ENCODE data around the gene CYB561A3.
"Not testable (repeated sequence)": the region's sequence is repeated elsewhere in the genome, so short reads cannot be mapped to it uniquely, and the experiment has no call there.

The CYB561A3 gene

DNA sequence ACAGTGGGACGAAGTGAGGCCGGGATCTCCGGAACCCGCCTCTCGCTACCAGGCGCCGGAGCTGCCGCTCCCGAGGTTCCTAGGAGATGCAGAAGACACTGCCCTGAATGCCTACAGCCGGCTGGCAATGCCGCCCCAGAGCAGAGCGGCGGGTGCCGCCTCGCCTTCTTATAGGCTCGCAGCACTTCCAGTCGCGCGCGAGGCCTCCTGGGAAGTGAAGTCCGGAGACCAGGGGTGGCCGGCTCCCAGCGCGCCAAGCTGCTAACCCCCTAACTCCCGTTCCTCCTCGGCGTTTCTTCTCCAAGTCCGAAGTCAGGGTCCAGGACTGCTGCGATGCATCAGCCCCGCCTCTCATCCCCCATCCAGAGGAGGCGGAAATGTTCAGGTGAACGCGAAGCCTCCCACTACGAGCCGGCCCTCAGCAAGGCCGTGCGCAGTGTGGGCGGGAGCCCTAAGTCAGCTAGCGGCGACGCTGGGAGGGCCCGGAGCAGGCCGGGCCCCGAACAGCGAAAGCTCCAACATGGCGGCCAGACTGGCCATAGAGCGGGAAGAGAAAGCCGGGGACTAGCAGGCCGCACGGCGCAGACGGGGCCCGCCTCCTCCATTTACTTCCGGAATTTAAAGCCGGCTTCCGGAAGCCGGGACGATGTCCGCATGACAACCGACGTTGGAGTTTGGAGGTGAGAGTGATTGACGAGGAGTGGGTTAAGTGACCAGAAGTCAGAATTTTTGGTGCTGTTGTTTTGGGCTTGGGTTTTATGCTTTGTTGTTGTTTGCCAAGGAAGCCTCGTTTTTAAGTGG is at the start of gene CYB561A3, which contains the start of gene TMEM138:
CYB561A3 (minus strand) TSS at position 142 of the 801 bp plus-strand sequence. CDS start 5,169 bp downstream, outside the sequence.
TMEM138 (plus strand) TSS at position 634 of the 801 bp plus-strand sequence. CDS start 2,017 bp downstream, outside the sequence.
- peak; percentile 78 for DNase-seq

GRCh38 chr11:61406991-61407728 is 45.5 kb upstream of the CYB561A3 start:
- no peak for DNase-seq

- DNase-seq: no peak
Observed at GRCh38 chr11:61406067-61406466, 44.4 kb upstream of the CYB561A3 start.

DNA sequence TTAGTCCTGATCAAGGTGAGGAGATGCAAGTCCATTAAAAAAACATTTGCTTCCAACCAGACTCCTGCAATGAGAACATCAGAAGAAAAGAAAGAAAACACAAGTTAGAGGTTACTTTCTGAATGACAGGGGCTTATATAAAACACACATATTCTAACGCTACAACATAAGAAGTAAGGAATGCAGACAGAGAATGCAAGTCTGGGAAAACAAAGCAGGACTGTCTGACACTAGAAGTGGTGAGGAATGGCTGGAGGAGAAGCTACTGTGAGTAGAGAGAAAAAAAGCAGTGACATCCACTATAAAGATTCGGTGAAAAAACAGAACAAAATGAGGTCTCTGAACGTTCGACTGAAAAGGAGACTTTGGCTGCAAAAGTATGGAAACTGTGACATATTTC is 43.0 kb upstream of the CYB561A3 start:
- no peak for DNase-seq

- no peak for DNase-seq
Observed at GRCh38 chr11:61404103-61404502, 42.4 kb upstream of the CYB561A3 start.

- no peak for DNase-seq
Observed at GRCh38 chr11:61403658-61404057, 42.0 kb upstream of the CYB561A3 start.

DNA sequence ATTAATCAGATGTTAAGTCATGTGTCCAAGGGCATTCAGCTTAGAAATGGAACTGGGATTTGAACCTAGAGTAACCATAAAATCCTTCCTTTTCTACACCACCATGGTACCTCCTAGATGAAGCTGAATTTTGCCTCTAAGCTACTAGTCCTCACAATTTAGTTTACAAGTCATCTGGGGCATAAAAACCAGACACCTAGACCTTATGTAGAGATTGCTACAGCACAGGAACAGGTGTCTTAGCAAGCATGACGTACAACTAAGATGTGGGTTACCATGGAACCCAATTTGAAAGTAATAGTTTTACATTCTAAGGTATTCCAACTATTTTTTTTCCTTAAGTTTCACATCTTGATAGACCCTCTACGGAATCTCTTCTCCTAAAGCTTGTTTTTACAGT is 39.9 kb upstream of the CYB561A3 start:
- no peak for DNase-seq

DNA sequence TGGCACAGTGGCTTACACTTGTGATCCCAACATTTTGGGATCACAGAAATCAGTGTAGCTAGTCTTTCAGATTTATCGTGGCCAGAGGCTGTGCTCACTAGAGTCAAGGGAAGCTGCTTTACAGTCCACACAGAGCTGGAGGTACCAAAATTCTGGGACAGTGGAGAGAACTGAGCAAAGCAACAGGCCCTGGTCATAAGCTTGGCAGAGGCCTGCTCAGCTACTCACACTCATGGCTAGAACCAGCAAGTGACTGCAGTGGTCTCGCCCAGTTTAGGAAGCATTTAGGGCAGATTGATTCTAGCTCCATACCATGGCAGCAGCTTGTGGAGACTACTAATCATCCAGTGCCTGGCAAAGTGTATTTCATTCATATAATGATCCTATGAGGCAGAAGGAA is 39.5 kb upstream of the CYB561A3 start:
- no peak for DNase-seq

DNA sequence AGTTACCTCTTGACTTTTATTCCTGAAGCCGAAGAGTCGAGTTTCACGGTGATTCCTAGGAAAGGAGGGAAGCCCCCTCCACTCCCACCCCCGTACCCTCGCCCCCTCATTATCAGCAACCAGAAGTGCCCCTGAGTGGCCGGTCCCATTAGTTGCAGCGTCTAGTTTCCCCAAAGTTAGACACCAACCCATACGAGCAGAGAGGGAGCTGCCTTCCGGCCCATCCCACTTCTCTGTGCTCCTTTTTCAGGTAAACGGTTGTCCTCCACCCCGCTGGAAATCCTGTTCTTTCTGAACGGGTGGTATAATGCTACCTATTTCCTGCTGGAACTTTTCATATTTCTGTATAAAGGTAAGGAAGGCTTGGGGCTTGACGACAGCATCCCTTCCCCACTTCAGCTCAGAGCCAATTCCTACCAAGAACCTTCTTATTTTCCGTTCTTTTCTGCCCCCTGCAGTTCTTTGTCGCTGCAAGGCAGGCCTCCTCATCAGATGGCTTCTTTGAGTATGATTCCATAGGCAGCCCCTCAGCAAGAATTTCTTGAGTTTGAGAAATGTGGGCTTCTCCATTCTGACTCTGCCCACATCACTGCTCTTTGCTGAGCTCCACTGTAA is 31.4 kb upstream of the CYB561A3 start:
- no peak for DNase-seq

GRCh38 chr11:61390161-61390560 is 28.5 kb upstream of the CYB561A3 start:
- no peak for DNase-seq

DNA sequence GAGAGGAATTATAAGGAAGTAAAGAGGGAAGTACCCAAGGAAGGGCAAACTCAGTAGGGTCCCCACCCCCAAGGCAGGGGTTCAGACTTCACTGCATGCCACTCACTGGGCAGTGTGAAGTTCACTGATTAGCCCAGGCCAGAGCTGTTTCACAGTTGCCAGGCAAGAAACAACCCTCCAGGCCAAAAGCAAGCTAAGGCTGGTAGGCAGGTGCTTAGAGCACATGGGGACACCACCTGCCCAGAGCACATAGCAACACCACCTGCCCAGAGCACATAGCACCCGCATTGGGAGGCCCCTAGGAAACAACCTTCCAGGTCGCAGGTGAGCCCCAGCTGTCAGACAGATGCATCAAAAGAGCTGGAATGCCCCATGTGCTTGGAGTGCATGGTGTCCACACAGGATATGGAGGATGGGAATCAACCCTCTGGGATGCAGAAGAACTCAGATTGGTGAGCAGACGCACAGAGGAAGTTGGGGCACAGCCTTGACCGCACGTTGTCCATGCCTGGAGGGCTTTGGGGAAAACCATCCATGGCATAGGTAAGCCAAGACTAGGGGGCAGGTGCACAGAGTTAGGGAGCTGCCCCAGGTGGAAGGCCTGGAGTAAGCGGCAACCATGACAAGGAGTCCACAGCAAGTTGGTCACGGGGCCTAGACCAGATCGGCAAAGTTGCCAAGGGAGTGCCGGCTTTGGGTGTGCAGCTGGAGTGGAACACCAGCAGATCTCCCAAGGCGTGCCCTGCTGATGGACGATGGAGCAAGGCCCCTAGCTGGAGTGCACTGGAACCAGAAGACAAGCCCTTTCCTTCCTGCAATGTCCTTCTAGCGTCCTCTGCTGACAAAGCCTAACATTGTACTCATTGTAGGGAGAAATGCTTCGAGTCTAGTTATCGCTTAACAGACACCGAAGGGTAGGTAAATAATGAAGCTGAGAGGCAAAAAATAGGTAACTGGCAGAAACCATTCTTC is 22.9 kb upstream of the CYB561A3 start:
- no peak for DNase-seq

- DNase-seq: not testable (repeated sequence)
Observed at GRCh38 chr11:61383859-61384258, 22.2 kb upstream of the CYB561A3 start.

GRCh38 chr11:61380884-61381283 is 19.2 kb upstream of the CYB561A3 start:
- no peak for DNase-seq

- no peak for DNase-seq
Observed at GRCh38 chr11:61378713-61379313, 17.1 kb upstream of the CYB561A3 start.

DNA sequence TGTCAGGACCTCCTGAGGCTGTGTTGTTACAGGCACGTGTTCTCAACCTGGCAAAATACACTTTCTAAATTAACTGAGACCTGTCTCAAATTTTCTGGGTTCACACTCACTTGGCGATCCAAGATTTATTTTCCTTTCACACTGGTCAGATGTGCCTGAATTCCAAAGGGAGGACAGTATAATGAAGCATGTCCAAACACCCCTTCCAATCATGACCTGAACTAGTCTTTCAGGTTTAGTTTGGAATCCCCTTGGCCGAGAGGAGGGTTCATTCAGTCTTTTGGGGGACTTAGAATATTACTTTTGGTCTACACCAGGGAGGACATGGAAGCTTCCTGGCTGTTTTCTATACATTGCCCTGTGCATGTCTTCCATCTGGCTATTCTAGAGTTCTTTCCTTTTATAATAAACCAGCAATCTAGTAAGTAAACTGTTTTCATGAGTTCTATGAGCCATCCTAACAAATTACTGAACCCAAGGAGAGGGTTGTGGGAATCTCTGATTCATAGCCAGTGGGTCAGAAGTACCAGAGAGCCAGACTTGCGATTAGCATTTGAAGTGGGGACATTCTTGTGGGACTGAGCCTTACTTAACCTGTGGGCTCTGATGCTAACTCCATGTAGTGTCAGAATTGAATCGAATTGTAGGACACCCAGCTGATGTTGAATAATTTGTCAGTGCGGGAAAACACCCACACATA is 15.9 kb upstream of the CYB561A3 start:
- DNase-seq: no peak

- DNase-seq: no peak
Observed at GRCh38 chr11:61375761-61376108, 14.1 kb upstream of the CYB561A3 start.

GRCh38 chr11:61372659-61373420 is 11.2 kb upstream of the CYB561A3 start:
- no peak for DNase-seq

GRCh38 chr11:61370349-61371005 is 8.8 kb upstream of the CYB561A3 start:
- DNase-seq: no peak

GRCh38 chr11:61369372-61370348 is 8.0 kb upstream of the CYB561A3 start:
- no peak for DNase-seq

Measured in activated CD4-positive, alpha-beta T cell treated with anti-CD3 and anti-CD28 coated beads for 1 hour (primary cell).